Fibroblast of villous mesenchyme (primary cell): ENCODE results near the gene DLK1. TPM values are rescaled to one million over a fixed set of nuclear protein-coding genes. Genes with fewer than 3 reads are reported as not detected.

Experiments used
- DNase-seq: peaks from one replicate; pipeline ENCODE4 v3.0.0-alpha.2; 2010; ENCODE audit warnings: low read depth
- H3K4me3 ChIP-seq: 2 replicates; pipeline ENCODE4 v1.5.1; 2011; ENCODE audit warnings: low read depth, mild to moderate bottlenecking, low read length
- CTCF ChIP-seq: IDR thresholded peaks from 2 replicates; pipeline ENCODE4 v1.5.1; 2012; ENCODE audit warnings: low read depth, mild to moderate bottlenecking, low read length; ENCODE audit not compliant: insufficient read depth
- total RNA-seq: library from RNA; depleted of rRNA; stranded (reverse); fragments of >200 nt; gene quantifications from 2 replicates; pipeline ENCODE4 v1.2.3, GENCODE V29; 2012

DLK1 gene
- total RNA-seq, 1 donor: not detected

- no peak for TF ChIP-seq CTCF
- DNase-seq: no peak
- no peak overlapping the region for H3K4me3 ChIP-seq
Measured at GRCh38 chr14:100706860-100707259, 19.8 kb upstream of the DLK1 start.

DNA sequence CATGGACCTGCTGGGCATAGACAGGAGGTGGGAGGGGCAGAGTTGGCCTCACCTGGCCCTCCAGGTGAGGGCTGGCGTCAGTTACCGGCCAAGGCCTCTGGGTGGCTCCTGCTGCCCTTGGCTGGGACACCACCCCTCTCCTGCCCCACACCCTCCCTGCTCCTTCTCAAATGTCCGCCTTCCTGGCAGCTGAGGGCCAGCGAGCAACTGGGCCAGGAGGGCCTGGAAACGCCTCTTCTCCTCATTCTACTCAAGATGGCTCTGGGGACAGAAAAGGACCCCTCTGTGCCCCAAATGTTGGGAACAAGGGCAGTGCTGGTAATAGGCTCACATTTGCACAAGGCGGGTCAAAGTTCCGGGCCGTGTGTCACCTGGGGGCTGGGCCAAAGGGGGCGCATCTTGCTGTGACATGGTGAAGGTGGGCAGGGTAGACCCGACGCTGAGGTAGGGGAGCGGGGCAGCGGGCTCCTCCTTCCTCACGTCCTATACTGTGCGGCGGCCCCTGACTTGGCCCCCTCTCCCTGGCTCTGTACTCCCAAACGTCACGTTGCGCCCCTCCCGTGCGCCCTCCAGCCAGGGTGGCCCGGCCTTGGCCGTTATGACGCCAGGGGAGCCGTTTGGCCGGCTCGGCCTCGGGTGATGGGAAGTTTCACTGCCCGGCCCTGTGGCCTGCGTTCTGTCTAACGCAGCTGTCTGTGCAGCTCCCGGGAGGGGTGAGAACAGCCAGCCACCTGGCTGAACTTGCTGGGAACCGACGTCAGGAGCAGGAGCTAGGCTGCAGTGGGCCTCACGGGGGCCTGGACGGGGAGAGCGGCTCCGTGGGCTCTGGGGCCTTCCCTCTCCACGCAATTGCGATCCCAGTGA is 18.0 kb upstream of the DLK1 start:
- DNase-seq: peak; percentile 94
- no peak overlapping the region for H3K4me3 ChIP-seq
- TF ChIP-seq CTCF: no peak

GRCh38 chr14:100709289-100710284 is 17.1 kb upstream of the DLK1 start:
- DNase-seq: peak; percentile 51
- H3K4me3 ChIP-seq: peak overlapping the region; percentile 30
- peak; percentile 69 for TF ChIP-seq CTCF

DNA sequence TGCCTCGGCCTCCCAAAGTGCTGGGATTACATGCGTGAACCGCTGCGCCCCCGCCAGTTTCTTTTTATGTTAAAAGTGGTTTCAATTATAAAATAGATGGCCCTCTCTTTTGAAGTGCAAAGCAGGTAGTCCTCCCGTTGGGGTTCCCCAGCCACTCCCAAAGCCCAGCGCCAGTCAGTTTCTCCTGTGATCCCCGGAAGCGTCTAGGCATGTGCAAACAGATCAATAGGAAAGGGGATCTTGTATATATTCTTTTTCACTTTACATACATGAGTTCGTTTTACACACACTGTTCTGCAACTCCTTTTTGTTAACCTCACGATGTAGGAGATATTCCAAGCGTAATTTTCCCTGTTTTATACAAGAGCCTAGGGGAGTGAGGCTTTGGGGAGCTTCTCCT is 16.3 kb upstream of the DLK1 start:
- DNase-seq: no peak
- no peak for TF ChIP-seq CTCF
- H3K4me3 ChIP-seq: no peak overlapping the region

DNA sequence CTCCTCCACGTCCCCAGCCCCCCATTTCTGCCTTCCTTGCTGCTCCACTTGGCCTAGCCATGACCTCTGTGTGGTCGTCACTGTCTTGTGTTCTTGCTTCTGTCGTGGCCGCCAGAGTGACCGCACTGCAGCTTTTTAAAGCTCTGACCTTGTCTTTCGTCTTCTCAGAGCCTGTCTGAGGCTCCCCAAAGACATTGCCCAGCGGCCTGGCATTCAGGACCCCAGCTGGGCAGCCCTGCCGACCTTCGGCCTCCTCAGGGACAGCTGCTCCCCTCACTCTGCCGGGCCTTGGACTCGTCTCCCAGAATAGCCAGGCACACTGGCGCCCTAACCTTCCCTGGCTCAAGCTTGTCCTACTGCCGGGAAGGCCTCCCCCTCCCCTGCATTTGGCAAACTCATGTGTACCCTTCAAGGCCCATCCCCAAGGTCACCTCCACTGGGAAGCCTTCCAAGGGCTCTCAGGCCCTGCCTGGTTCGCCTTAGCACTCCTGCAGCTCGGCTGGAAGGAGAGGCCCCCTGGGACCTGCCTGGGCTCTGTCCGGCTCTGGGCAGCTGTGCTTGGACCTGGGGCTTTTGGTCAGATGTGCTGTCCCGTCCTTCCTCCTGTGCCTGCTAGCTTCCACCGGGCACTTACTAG is 15.7 kb upstream of the DLK1 start:
- DNase-seq: no peak
- no peak for TF ChIP-seq CTCF
- H3K4me3 ChIP-seq: no peak overlapping the region

DNA sequence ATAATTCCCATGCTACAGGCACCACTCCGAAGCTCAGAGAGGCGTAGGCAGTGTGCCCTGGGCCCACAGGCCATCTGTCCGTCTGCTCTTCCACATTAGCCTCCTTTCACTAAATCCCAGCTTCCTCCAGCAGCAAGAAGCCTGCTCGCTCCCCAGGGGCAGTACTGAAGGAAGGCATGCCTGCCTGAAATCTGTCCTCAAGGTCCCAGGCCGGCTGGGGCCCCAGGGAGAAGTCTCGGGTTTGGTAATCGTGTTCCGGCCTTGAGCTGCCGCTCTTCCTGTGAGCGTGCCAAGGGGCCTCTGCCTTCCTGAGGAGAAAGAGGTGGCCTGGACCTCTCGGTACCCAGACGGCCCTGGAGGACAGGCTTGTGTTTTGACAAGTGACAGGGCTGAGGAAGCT is 15.2 kb upstream of the DLK1 start:
- no peak for DNase-seq
- no peak overlapping the region for H3K4me3 ChIP-seq
- no peak for TF ChIP-seq CTCF
